K562 (cell line): Measurements from ENCODE around the gene LRRC74B. TPM values are rescaled to one million over a fixed set of nuclear protein-coding genes. Genes with fewer than 3 reads are reported as not detected.

Experiments used
- ATAC-seq: fragments of 200-7000 bp; cut with Tn5 transposase; 3 replicates; pipeline ENCODE4 v1.9.1; 2020; ENCODE audit warnings: moderate library complexity
- BruUV-seq: library from RNA; stranded (reverse); fragments of 400-500 nt; replicated peaks from 2 replicates; lab custom pipeline; 2021; lab: Mats Ljungman, UMichigan
- CTCF ChIA-PET: fragments of 300-600 bp; formaldehyde crosslinking; extraction: SDS; loops from one replicate; lab custom pipeline; 2021; ENCODE audit warnings: low intra/inter-chr PET ratio; lab: Yijun Ruan, JAX
- POLR2A ChIA-PET: fragments of 300-600, 350-650 bp; sonication (Branson Sonifier 250); formaldehyde crosslinking; extraction: SDS; loops from one replicate; lab custom pipeline; 2021; ENCODE audit warnings: antibody characterized with exemption, inconsistent platforms; lab: Yijun Ruan, JAX
- DNase-seq, 4 experiments: peaks; one replicate each; pipeline versions ENCODE4 v3.0.0 to v3.0.0-alpha.2; 2011 to 2018; ENCODE audit warnings: low spot score in 3 of 4, mixed read lengths in 3 of 4; ENCODE audit errors: extremely low read depth in 1 of 4
- FAIRE-seq: peaks from 2 replicates; lab custom pipeline; 2011; peaks lifted over from hg19 to GRCh38; lab: Jason Lieb, UNC
- H2AFZ ChIP-seq: 2 replicates; pipeline ENCODE4 v1.6.0; 2011; ENCODE audit warnings: low read depth, low read length, control low read depth, inconsistent platforms
- H3K27ac ChIP-seq: fragments of 200-600 bp; 3 replicates; pipeline ENCODE4 v1.8.0; 2011; ENCODE audit warnings: low read depth, mild to moderate bottlenecking, control low read depth, inconsistent platforms, low read length, moderate library complexity, mixed read lengths; ENCODE audit errors: extremely low read depth
- H3K27me3 ChIP-seq, 2 experiments: fragments of 300-600 bp in 1 of 2; 2 replicates in 1 of 2; 3 replicates in 1 of 2; pipeline versions ENCODE4 v1.6.0 to v1.8.0; 2011; ENCODE audit warnings: inconsistent platforms in 2 of 2, low read length in 2 of 2, mild to moderate bottlenecking in 1 of 2, mixed read lengths in 1 of 2, moderate library complexity in 1 of 2; ENCODE audit not compliant: control insufficient read depth in 2 of 2, insufficient read depth in 2 of 2
- H3K36me3 ChIP-seq: fragments of 300-600 bp; 3 replicates; pipeline ENCODE4 v1.8.0; 2011; ENCODE audit warnings: mild to moderate bottlenecking, low read length, inconsistent platforms; ENCODE audit not compliant: control insufficient read depth, insufficient read depth
- H3K4me1 ChIP-seq, 2 experiments: fragments of 200-600 bp in 1 of 2; replicated peaks in 1 of 2; 2 replicates in 1 of 2; 3 replicates in 1 of 2; pipeline versions ENCODE4 v1.5.1 to v1.8.0; 2011; ENCODE audit warnings: inconsistent platforms in 2 of 2, low read length in 2 of 2, mild to moderate bottlenecking in 1 of 2, mixed read lengths in 1 of 2, moderate library complexity in 1 of 2; ENCODE audit not compliant: control insufficient read depth in 2 of 2, insufficient read depth in 2 of 2
- H3K4me2 ChIP-seq: 2 replicates; pipeline ENCODE4 v1.6.1; 2011; ENCODE audit warnings: low read length, control low read depth, inconsistent platforms, mixed read lengths; ENCODE audit not compliant: insufficient read depth
- H3K4me3 ChIP-seq: fragments of 200-600 bp; sonication (generic), shearing (Covaris generic); 2 replicates; pipeline ENCODE4 v1.5.1; 2016; ENCODE audit warnings: control low read depth, inconsistent platforms
- H3K79me2 ChIP-seq: fragments of 200-600 bp; 3 replicates; pipeline ENCODE4 v1.8.0; 2011; ENCODE audit warnings: low read length, inconsistent platforms; ENCODE audit not compliant: control insufficient read depth, insufficient read depth
- H3K9ac ChIP-seq, 2 experiments: 2 replicates each; pipeline versions ENCODE4 v1.6.0 to v1.6.1; 2011; ENCODE audit warnings: low read depth in 2 of 2, low read length in 2 of 2, control low read depth in 1 of 2, inconsistent platforms in 1 of 2, mild to moderate bottlenecking in 1 of 2, mixed read lengths in 1 of 2; ENCODE audit not compliant: insufficient read depth in 1 of 2
- H3K9me1 ChIP-seq: one replicate; pipeline ENCODE4 v1.6.0; 2011; ENCODE audit warnings: inconsistent platforms, mild to moderate bottlenecking, low read length, moderate library complexity; ENCODE audit not compliant: control insufficient read depth, insufficient read depth
- H3K9me3 ChIP-seq: replicated peaks from 2 replicates; pipeline ENCODE4 v1.5.1; 2011; ENCODE audit warnings: low read depth, low read length, inconsistent platforms; ENCODE audit not compliant: control insufficient read depth, insufficient read depth
- H4K20me1 ChIP-seq: replicated peaks from 2 replicates; pipeline ENCODE4 v1.6.1; 2011; ENCODE audit warnings: low read length, inconsistent platforms, mixed read lengths; ENCODE audit not compliant: control insufficient read depth, insufficient read depth
- CREB1 ChIP-seq, 2 experiments: sonication (generic) in 1 of 2; formaldehyde crosslinking in 1 of 2; IDR thresholded peaks; 2 replicates each; pipeline versions ENCODE4 v1.6.1 to v1.8.0; 2012 to 2022; ENCODE audit warnings: inconsistent platforms in 1 of 2, mild to moderate bottlenecking in 1 of 2, missing genetic modification reagents in 1 of 2, moderate library complexity in 1 of 2
- GABPB2 ChIP-seq: fragments of 250-450 bp; sonication (Bioruptor Pico); conservative IDR thresholded peaks from 2 replicates; pipeline ENCODE4 v1.5.1; 2021; ENCODE audit warnings: mild to moderate bottlenecking
- GTF2F1 ChIP-seq: IDR thresholded peaks from 2 replicates; pipeline ENCODE4 v1.6.1; 2011; ENCODE audit warnings: low read depth, low read length, improper control_type of control experiment
- PBX2 ChIP-seq, 2 experiments: IDR thresholded peaks in 1 of 2; conservative IDR thresholded peaks in 1 of 2; 2 replicates each; pipeline ENCODE4 v1.6.1; 2016; ENCODE audit warnings: low read depth in 2 of 2, mild to moderate bottlenecking in 1 of 2, missing compliant biosample characterization in 1 of 2, missing genetic modification characterization in 1 of 2, moderate library complexity in 1 of 2
- POLR2G ChIP-seq: fragments of 200-400 bp; formaldehyde crosslinking; IDR thresholded peaks from 2 replicates; pipeline ENCODE4 v1.6.1; 2017; ENCODE audit warnings: low read depth, mild to moderate bottlenecking, antibody characterized with exemption, low read length, moderate library complexity
- TAF15 ChIP-seq: fragments of 200-400 bp; formaldehyde crosslinking; IDR thresholded peaks from 2 replicates; pipeline ENCODE4 v1.6.1; 2017; ENCODE audit warnings: mild to moderate bottlenecking, low read depth, low read length, moderate library complexity
- THAP12 ChIP-seq: fragments of 250-450 bp; sonication (Bioruptor Pico); IDR thresholded peaks from 2 replicates; pipeline ENCODE4 v1.9.0; 2021; ENCODE audit warnings: mild to moderate bottlenecking, inconsistent platforms
- WGBS: fragments of 100-300 bp; shearing (Covaris generic); methylation state at CpG from one replicate; pipeline ENCODE4 v1.1.6; 2016; ENCODE audit warnings: low coverage, mixed read lengths; ENCODE audit not compliant: insufficient coverage; ENCODE audit errors: missing lambda C conversion rate; 5-methylcytosine and 5-hydroxymethylcytosine counted together
- in situ Hi-C: fragments of 300-500 bp; cut with MboI; formaldehyde crosslinking; loops from 4 replicates; pipeline ENCODE4 v1.15.0; 2018; ENCODE audit warnings: inconsistent platforms, mixed read lengths
- intact Hi-C: fragments of 100-400 bp; cut with micrococcal nuclease; formaldehyde crosslinking; loops from 2 replicates; pipeline ENCODE4 v1.14.2; 2022
- polyA plus RNA-seq, 8 experiments: library from polyadenylated mRNA; depleted of rRNA in 4 of 8; stranded (reverse) in 5 of 8; unstranded in 3 of 8; fragments of >200 nt; fragmentation: Nextera tagmentation in 2 of 8; fragmentation: Illumina TruSeq in 1 of 8; extraction: Ambion mirVana in 2 of 8; extraction: Trizol in 1 of 8; gene quantifications; 2 replicates each; pipeline versions ENCODE4 v1.2.1 to v1.2.3, GENCODE V29; 2011 to 2014; ENCODE audit warnings: inconsistent platforms in 1 of 8, missing spikeins in 1 of 8
- total RNA-seq, 7 experiments: library from RNA; depleted of rRNA in 6 of 7; stranded (reverse); fragments of >200 nt in 6 of 7; fragmentation: Illumina TruSeq in 2 of 7; extraction: Trizol in 2 of 7; gene quantifications; 2 replicates each; pipeline versions ENCODE4 v1.2.1 to v1.2.3, GENCODE V29; 2011 to 2021; ENCODE audit warnings: low replicate concordance in 1 of 7

Gene LRRC74B
- total and polyA plus RNA-seq, 9 of the 15 experiments (the other 6 are each of a cell fraction or from before 2014, with no cell fraction given) = not detected

- H3K4me1 ChIP-seq = peaks cover 4 to 32% of the 10 kb centered on the region in 2 experiments; a peak in 3 of 5 replicates
- no peaks in the 10 kb centered on the region for H3K9me3 ChIP-seq
- TF ChIP-seq CREB1 (IDR thresholded peaks at IDR 0.05) = 0 out of 2 replicates have a peak, but pooled peaks have one; percentile 13
- no peak for TF ChIP-seq CREB1 (CRISPR knock-in tag; IDR thresholded peaks at IDR 0.05)
- 0 out of 2 replicates have a peak, but pooled peaks have one; percentile 30 for TF ChIP-seq GABPB2 (CRISPR knock-in tag)
- TF ChIP-seq POLR2G = 0 out of 2 replicates have a peak, but pooled peaks have one; percentile 12
- TF ChIP-seq THAP12 = peak; percentile 54; the same call in 1 of the 2 replicates
- TF ChIP-seq GTF2F1 = no peak
- TF ChIP-seq TAF15 = 0 out of 2 replicates have a peak, but pooled peaks have one; percentile 52
- no peak for TF ChIP-seq PBX2 (CRISPR knock-in tag; IDR thresholded peaks at IDR 0.05; ENCODE audit: low read depth)
- no peak for TF ChIP-seq PBX2 (tag; conservative IDR thresholded peaks at IDR 0.05; ENCODE audit: low read depth)
- H4K20me1 ChIP-seq = peaks cover 18% of the 10 kb centered on the region
- H3K4me2 ChIP-seq = no peak overlapping the region
- intact Hi-C loops (loop anchor here (5.0 kb wide), 2 partner anchors 45 to 60 kb away; no protein-coding TSS in a partner anchor), in situ Hi-C loops (no loop called here)
- H3K27me3 ChIP-seq = peaks cover 9 to 32% of the 10 kb centered on the region in 2 experiments; a peak in 4 of 5 replicates
- BruUV-seq = no TSS peak
- ChIA-PET POLR2A (interaction anchor here (1.3 to 13.9 kb wide), 5 partner anchors 7 to 49 kb away, joined by 4 to 333 read pairs (median 10); partner anchors contain the start of genes LRRC74B, SLC7A4 and THAP7), CTCF (interaction anchor here (0.7 kb wide), 1 partner anchor 67 kb away, joined by 3 read pairs; no protein-coding TSS in a partner anchor)
- no peak overlapping the region for H3K27ac ChIP-seq
- DNase-seq = no peak
- H3K4me3 ChIP-seq = no peak overlapping the region
- no peak for FAIRE-seq
- no peaks in the 10 kb centered on the region for H3K79me2 ChIP-seq
- no peak overlapping the region for H2AFZ ChIP-seq
- WGBS = 39% methylated on average over 10 of the region's 10 CpGs
- no peak for ATAC-seq
- H3K36me3 ChIP-seq = no peaks in the 10 kb centered on the region
- no peaks in the 10 kb centered on the region for H3K9me1 ChIP-seq
- H3K9ac ChIP-seq = peak overlapping the region in 1 of 2 experiments; percentile 73; a peak in 2 of 4 replicates
These were observed 23.2 kb upstream of the LRRC74B start for GRCh38 chr22:21022507-21022906.
